ENCODE results near the gene METRNL. TPM values are rescaled to one million over a fixed set of nuclear protein-coding genes. Genes with fewer than 3 reads are reported as not detected.

METRNL gene
- total and polyA plus RNA-seq, 12 donors = 39.0 to 134 (median 70.9) TPM

- Histone ChIP-seq H3K4me1 (peaks cover 13 to 50% (median 35%) of the 10 kb centered on the region in 9 donors), H3K4me3 (no peak overlapping the region), H3K27ac (no peak overlapping the region), H3K9me3 (no peaks in the 10 kb centered on the region), H3K36me3 (peaks cover 0 to 70% (median 17%) of the 10 kb centered on the region in 9 donors), H3K27me3 (peaks cover 0 to 16% (median 9%) of the 10 kb centered on the region in 7 donors)
- WGBS, 2 donors = 95 to 96% methylated on average over 29 to 32 of the region's 32 CpGs
- intact Hi-C loops (cut with DNase I) = no loop called here
- DNase-seq = no peak
- no peak for ATAC-seq
- no peak for TF ChIP-seq CTCF (IDR thresholded peaks at IDR 0.05)
Measured at GRCh38 chr17:83094291-83094690, 14.9 kb downstream of the METRNL start.

- ATAC-seq = no peak
- H3K4me1 ChIP-seq = peaks cover 9 to 51% (median 36%) of the 10 kb centered on the region in 9 donors
Measured at GRCh38 chr17:83095016-83095415, 15.6 kb downstream of the METRNL start.

GRCh38 chr17:83096401-83097224 lies 17.2 kb downstream of the METRNL start:
- Histone ChIP-seq H3K36me3 (peaks cover 0 to 52% (median 17%) of the 10 kb centered on the region in 9 donors), H3K9me3 (no peaks in the 10 kb centered on the region), H3K27ac (no peak overlapping the region), H3K27me3 (peaks cover 0 to 28% (median 17%) of the 10 kb centered on the region in 7 donors), H3K4me3 (no peak overlapping the region), H3K4me1 (peaks cover 17 to 53% (median 39%) of the 10 kb centered on the region in 9 donors)
- ATAC-seq (no peak), DNase-seq (no peak)
- 90 to 91% methylated on average over 26 of the region's 26 CpGs for WGBS, 2 donors
- intact Hi-C loops (cut with DNase I) = no loop called here
- TF ChIP-seq CTCF (IDR thresholded peaks at IDR 0.05) = no peak

More at GRCh38 chr17:83095016-83095415, 15.6 kb downstream of the METRNL start:
- 95 to 96% methylated on average over 23 of the region's 23 CpGs for WGBS, 2 donors
- Histone ChIP-seq H3K27ac (no peak overlapping the region), H3K4me3 (no peak overlapping the region), H3K9me3 (no peaks in the 10 kb centered on the region), H3K36me3 (peaks cover 0 to 64% (median 17%) of the 10 kb centered on the region in 9 donors), H3K27me3 (peaks cover 0 to 24% (median 15%) of the 10 kb centered on the region in 7 donors)
- no peak for TF ChIP-seq CTCF (IDR thresholded peaks at IDR 0.05)
- no peak for DNase-seq
- intact Hi-C loops (cut with DNase I) = no loop called here

GRCh38 chr17:83097831-83098230 lies 18.4 kb downstream of the METRNL start:
- intact Hi-C loops (cut with DNase I) = no loop called here

More at GRCh38 chr17:83097831-83098230, 18.4 kb downstream of the METRNL start:
- no peak for ATAC-seq
- no peak for DNase-seq
- no peak for TF ChIP-seq CTCF (IDR thresholded peaks at IDR 0.05)
- peak overlapping the region in 3 of 10 donors; percentile 82 to 86 (median 82) for H3K27ac ChIP-seq
- peaks cover 16 to 51% (median 41%) of the 10 kb centered on the region in 9 donors for H3K4me1 ChIP-seq
- 59 to 61% methylated on average over 14 of the region's 14 CpGs for WGBS, 2 donors
- peaks cover 0 to 42% (median 17%) of the 10 kb centered on the region in 9 donors for H3K36me3 ChIP-seq
- H3K9me3 ChIP-seq = no peaks in the 10 kb centered on the region
- no peak overlapping the region for H3K4me3 ChIP-seq
- peaks cover 0 to 28% (median 17%) of the 10 kb centered on the region in 7 donors for H3K27me3 ChIP-seq

Data from heart right ventricle (tissue), 16 donors.